Endothelial cell of umbilical vein (primary cell): ENCODE data around the gene SCLT1. TPM values are rescaled to one million over a fixed set of nuclear protein-coding genes. Genes with fewer than 3 reads are reported as not detected.

Experiments
- BruUV-seq: library from RNA; stranded (reverse); fragments of 400-500 nt; replicated peaks from 2 replicates; lab custom pipeline; 2021; lab: Mats Ljungman, UMichigan
- CTCF ChIA-PET: fragments of 300-600, 350-600 bp; sonication (Branson Sonifier 250); formaldehyde crosslinking; loops from one replicate; lab custom pipeline; 2021; ENCODE audit warnings: antibody characterized with exemption, inconsistent platforms; lab: Charles Lee
- POLR2A ChIA-PET: fragments of 300-600, 350-600 bp; sonication (Branson Sonifier 250); formaldehyde crosslinking; loops from one replicate; lab custom pipeline; 2021; ENCODE audit warnings: antibody characterized with exemption, inconsistent platforms; lab: Charles Lee
- DNase-seq: peaks from one replicate; pipeline ENCODE4 v3.0.0-alpha.2; 2011; ENCODE audit warnings: low read depth, low spot score
- FAIRE-seq: peaks from 2 replicates; lab custom pipeline; 2011; peaks lifted over from hg19 to GRCh38; lab: Jason Lieb, UNC
- H2AFZ ChIP-seq: 2 replicates; pipeline ENCODE4 v1.6.0; 2012; ENCODE audit warnings: low read depth, low read length, control low read depth, inconsistent platforms
- H3K27ac ChIP-seq: 2 replicates; pipeline ENCODE4 v1.5.1; 2011; ENCODE audit warnings: low read depth, mild to moderate bottlenecking, control low read depth, low read length, moderate library complexity; ENCODE audit not compliant: insufficient read depth
- H3K27me3 ChIP-seq, 2 experiments: 2 replicates each; pipeline versions ENCODE4 v1.6.0 to v1.6.1; 2011; ENCODE audit warnings: low read length in 2 of 2, mixed read lengths in 1 of 2; ENCODE audit not compliant: control insufficient read depth in 2 of 2, insufficient read depth in 2 of 2
- H3K36me3 ChIP-seq, 2 experiments: 2 replicates in 1 of 2; 3 replicates in 1 of 2; pipeline ENCODE4 v1.5.1; 2011; ENCODE audit warnings: low read length in 2 of 2, mild to moderate bottlenecking in 1 of 2, moderate library complexity in 1 of 2; ENCODE audit not compliant: control insufficient read depth in 2 of 2, insufficient read depth in 2 of 2; ENCODE audit errors: extremely low read depth in 1 of 2
- H3K4me1 ChIP-seq: 3 replicates; pipeline ENCODE4 v1.5.1; 2011; ENCODE audit warnings: mild to moderate bottlenecking, low read length; ENCODE audit not compliant: control insufficient read depth, insufficient read depth; ENCODE audit errors: extremely low read depth
- H3K4me2 ChIP-seq: 2 replicates; pipeline ENCODE4 v1.6.1; 2011; ENCODE audit warnings: low read length, control low read depth, mixed read lengths; ENCODE audit not compliant: insufficient read depth
- H3K4me3 ChIP-seq, 3 experiments: fragments of 200-600 bp in 1 of 3; sonication (generic), shearing (Covaris generic) in 1 of 3; replicated peaks in 1 of 3; 2 replicates each; pipeline ENCODE4 v1.5.1; 2011 to 2016; ENCODE audit warnings: control low read depth in 3 of 3, low read length in 3 of 3, mild to moderate bottlenecking in 2 of 3, inconsistent platforms in 1 of 3, low read depth in 1 of 3, moderate library complexity in 1 of 3; ENCODE audit not compliant: insufficient read depth in 1 of 3
- H3K79me2 ChIP-seq: 2 replicates; pipeline ENCODE4 v1.6.0; 2012; ENCODE audit warnings: low read length, inconsistent platforms; ENCODE audit not compliant: control insufficient read depth, insufficient read depth
- H3K9ac ChIP-seq: replicated peaks from 2 replicates; pipeline ENCODE3; 2011; ENCODE audit warnings: low read length, control low read depth; ENCODE audit not compliant: insufficient read depth; ENCODE audit errors: extremely low read depth
- H3K9me1 ChIP-seq: replicated peaks from 3 replicates; pipeline ENCODE4 v1.6.0; 2011; ENCODE audit warnings: mild to moderate bottlenecking, low read length; ENCODE audit not compliant: control insufficient read depth, insufficient read depth; ENCODE audit errors: extremely low read depth
- H3K9me3 ChIP-seq: replicated peaks from 2 replicates; pipeline ENCODE4 v1.5.1; 2012; ENCODE audit warnings: low read length, inconsistent platforms; ENCODE audit not compliant: control insufficient read depth, insufficient read depth
- H4K20me1 ChIP-seq: replicated peaks from 2 replicates; pipeline ENCODE3; 2011; ENCODE audit warnings: mild to moderate bottlenecking, low read length; ENCODE audit not compliant: control insufficient read depth, insufficient read depth; ENCODE audit errors: extremely low read depth
- EZH2 ChIP-seq: IDR thresholded peaks from 2 replicates; pipeline ENCODE4 v1.6.1; 2012; ENCODE audit warnings: borderline replicate concordance, low read depth, mild to moderate bottlenecking, moderate library complexity, low read length, inconsistent platforms; ENCODE audit not compliant: severe bottlenecking
- FOS ChIP-seq: IDR thresholded peaks from 2 replicates; pipeline ENCODE4 v1.6.1; 2011; ENCODE audit warnings: mild to moderate bottlenecking, low read length, moderate library complexity, borderline replicate concordance; ENCODE audit not compliant: insufficient read depth
- GATA2 ChIP-seq: IDR thresholded peaks from 2 replicates; pipeline ENCODE4 v1.7.0; 2011; ENCODE audit warnings: low read depth, mild to moderate bottlenecking, moderate library complexity, mixed read lengths, low read length; ENCODE audit not compliant: insufficient read length, insufficient read depth
- JUN ChIP-seq: IDR thresholded peaks from 2 replicates; pipeline ENCODE4 v1.6.1; 2011; ENCODE audit warnings: borderline replicate concordance, low read depth; ENCODE audit not compliant: insufficient read length, insufficient read depth
- MYC ChIP-seq: IDR thresholded peaks from one replicate; pipeline ENCODE4 v1.6.1; 2011; ENCODE audit warnings: mild to moderate bottlenecking, low read depth, low read length
- POLR2A ChIP-seq: IDR thresholded peaks from 2 replicates; pipeline ENCODE4 v1.6.1; 2012; ENCODE audit warnings: low read depth, mild to moderate bottlenecking, control low read depth, low read length
- POLR2AphosphoS5 ChIP-seq: IDR thresholded peaks from 2 replicates; pipeline ENCODE4 v1.6.1; 2012; ENCODE audit warnings: low read depth, mild to moderate bottlenecking, control low read depth, low read length, moderate library complexity; ENCODE audit not compliant: insufficient read depth
- dilution Hi-C: fragments of 300-500 bp; cut with MboI; formaldehyde crosslinking; loops from one replicate; pipeline ENCODE4 v1.15.0; 2019; ENCODE audit warnings: low sequenced_read_pairs; ENCODE audit not compliant: extremely low pct_ligation_motif_present
- intact Hi-C: fragments of 100-400 bp; cut with micrococcal nuclease; formaldehyde crosslinking; loops from one replicate; pipeline ENCODE4 v1.10.0; 2022
- polyA plus RNA-seq, 4 experiments: library from polyadenylated mRNA; depleted of rRNA in 3 of 4; stranded (reverse) in 3 of 4; unstranded in 1 of 4; fragments of >200 nt; gene quantifications; 2 replicates each; pipeline versions ENCODE4 v1.2.1 to v1.2.3, GENCODE V29; 2011 to 2012; ENCODE audit warnings: missing spikeins in 1 of 4
- total RNA-seq: library from RNA; stranded (reverse); gene quantifications from 2 replicates; pipeline ENCODE4 v1.2.3, GENCODE V29; 2021
- TF ChIP-seq, protein P1 (sequence below): IDR thresholded peaks from 2 replicates; pipeline ENCODE4 v1.6.1; 2011; ENCODE audit not compliant: insufficient read depth, insufficient read length
- TF ChIP-seq, protein P2 (sequence below), 2 donors: IDR thresholded peaks; 1 replicate in 1 of 2; 2 replicates in 1 of 2; pipeline ENCODE4 v1.5.1; 2011; ENCODE audit warnings: low read length in 2 of 2, mild to moderate bottlenecking in 2 of 2, moderate library complexity in 2 of 2, control low read depth in 1 of 2, inconsistent platforms in 1 of 2, low read depth in 1 of 2; ENCODE audit not compliant: insufficient read depth in 1 of 2; ENCODE audit errors: extremely low read depth in 1 of 2

SCLT1 gene
- total and polyA plus RNA-seq, 2 donors (not counting 3 experiments of a cell fraction or from before 2014, with no cell fraction given), result 3.2 to 14.0 TPM

DNA sequence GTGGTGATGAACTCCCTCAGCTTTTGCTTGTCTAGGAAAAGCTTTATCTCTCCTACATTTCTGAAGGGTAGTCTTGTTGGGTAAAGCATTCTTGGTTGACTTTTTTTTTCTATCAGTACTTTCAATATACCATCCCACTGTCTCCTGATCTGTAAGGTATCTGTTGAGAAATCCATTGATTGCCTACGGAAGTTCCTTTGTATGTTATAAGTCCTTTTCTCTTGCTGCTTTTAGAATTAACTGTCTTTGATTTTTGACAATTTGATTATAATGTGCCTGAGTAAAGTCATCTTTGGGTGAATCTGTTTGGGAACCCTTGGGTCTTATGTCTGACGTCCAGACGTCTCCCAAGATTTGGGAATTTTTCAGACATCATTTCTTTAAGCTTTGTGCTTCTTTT lies 30.8 kb downstream of the SCLT1 start:
- no TSS peak for BruUV-seq

More for the DNA sequence above, 30.8 kb downstream of the SCLT1 start:
- FAIRE-seq (no peak), DNase-seq (no peak)
- H3K9me1 ChIP-seq, result no peaks in the 10 kb centered on the region
- H3K36me3 ChIP-seq, result no peaks in the 10 kb centered on the region
- H3K4me2 ChIP-seq, result no peak overlapping the region
- POLR2A ChIA-PET, result no interaction called here
- TF ChIP-seq, protein P1, sequence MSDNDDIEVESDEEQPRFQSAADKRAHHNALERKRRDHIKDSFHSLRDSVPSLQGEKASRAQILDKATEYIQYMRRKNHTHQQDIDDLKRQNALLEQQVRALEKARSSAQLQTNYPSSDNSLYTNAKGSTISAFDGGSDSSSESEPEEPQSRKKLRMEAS, result no peak
- TF ChIP-seq FOS, result no peak
- no peak for TF ChIP-seq GATA2
- TF ChIP-seq POLR2A, result no peak
- no peak for TF ChIP-seq JUN
- TF ChIP-seq, protein P2, sequence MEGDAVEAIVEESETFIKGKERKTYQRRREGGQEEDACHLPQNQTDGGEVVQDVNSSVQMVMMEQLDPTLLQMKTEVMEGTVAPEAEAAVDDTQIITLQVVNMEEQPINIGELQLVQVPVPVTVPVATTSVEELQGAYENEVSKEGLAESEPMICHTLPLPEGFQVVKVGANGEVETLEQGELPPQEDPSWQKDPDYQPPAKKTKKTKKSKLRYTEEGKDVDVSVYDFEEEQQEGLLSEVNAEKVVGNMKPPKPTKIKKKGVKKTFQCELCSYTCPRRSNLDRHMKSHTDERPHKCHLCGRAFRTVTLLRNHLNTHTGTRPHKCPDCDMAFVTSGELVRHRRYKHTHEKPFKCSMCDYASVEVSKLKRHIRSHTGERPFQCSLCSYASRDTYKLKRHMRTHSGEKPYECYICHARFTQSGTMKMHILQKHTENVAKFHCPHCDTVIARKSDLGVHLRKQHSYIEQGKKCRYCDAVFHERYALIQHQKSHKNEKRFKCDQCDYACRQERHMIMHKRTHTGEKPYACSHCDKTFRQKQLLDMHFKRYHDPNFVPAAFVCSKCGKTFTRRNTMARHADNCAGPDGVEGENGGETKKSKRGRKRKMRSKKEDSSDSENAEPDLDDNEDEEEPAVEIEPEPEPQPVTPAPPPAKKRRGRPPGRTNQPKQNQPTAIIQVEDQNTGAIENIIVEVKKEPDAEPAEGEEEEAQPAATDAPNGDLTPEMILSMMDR (IDR thresholded peaks at IDR 0.05; ENCODE audit: extremely low read depth in 1 of 2, insufficient read depth in 1 of 2, low read depth in 1 of 2, low read length in 2 of 2), result no peak
- no peak for TF ChIP-seq EZH2
- TF ChIP-seq POLR2AphosphoS5, result no peak
- no peak for TF ChIP-seq MYC
- no peak overlapping the region for H3K4me3 ChIP-seq
- no peaks in the 10 kb centered on the region for H3K9me3 ChIP-seq
- H3K9ac ChIP-seq, result no peak overlapping the region
- H4K20me1 ChIP-seq, result no peaks in the 10 kb centered on the region
- intact Hi-C loops, result no loop called here
- no peaks in the 10 kb centered on the region for H3K27me3 ChIP-seq
- no peak overlapping the region for H2AFZ ChIP-seq
- no peaks in the 10 kb centered on the region for H3K4me1 ChIP-seq
- dilution Hi-C loops, result no loop called here
- no peaks in the 10 kb centered on the region for H3K79me2 ChIP-seq
- CTCF ChIA-PET, result no interaction called here
- H3K27ac ChIP-seq, result no peak overlapping the region
